Upper lobe of left lung (tissue), 4 donors: ENCODE measurements around the gene EPHA8.

ENCODE experiments used
- EP300 ChIP-seq, 4 donors: sonication (generic); formaldehyde crosslinking; IDR thresholded peaks; one replicate each; pipeline ENCODE4 v1.5.1; 2017; ENCODE audit warnings: antibody characterized with exemption in 4 of 4, control low read depth in 2 of 4
- POLR2A ChIP-seq, 4 donors: fragments of 450-650 bp; IDR thresholded peaks; one replicate each; pipeline ENCODE4 v1.5.1; 2016 to 2017; ENCODE audit warnings: antibody characterized with exemption in 4 of 4, mild to moderate bottlenecking in 2 of 4
- POLR2AphosphoS5 ChIP-seq, 2 donors: sonication (generic); formaldehyde crosslinking; IDR thresholded peaks; one replicate each; pipeline ENCODE4 v1.5.1; 2017; ENCODE audit warnings: antibody characterized with exemption in 2 of 2
- TF ChIP-seq, protein P1 (sequence below), 6 experiments: fragments of 450-650 bp in 4 of 6; fragments of 200-600 bp in 2 of 6; sonication (generic) in 2 of 6; IDR thresholded peaks; one replicate each; pipeline ENCODE4 v1.5.1; 2016 to 2019; ENCODE audit warnings: antibody characterized with exemption in 6 of 6

DNA sequence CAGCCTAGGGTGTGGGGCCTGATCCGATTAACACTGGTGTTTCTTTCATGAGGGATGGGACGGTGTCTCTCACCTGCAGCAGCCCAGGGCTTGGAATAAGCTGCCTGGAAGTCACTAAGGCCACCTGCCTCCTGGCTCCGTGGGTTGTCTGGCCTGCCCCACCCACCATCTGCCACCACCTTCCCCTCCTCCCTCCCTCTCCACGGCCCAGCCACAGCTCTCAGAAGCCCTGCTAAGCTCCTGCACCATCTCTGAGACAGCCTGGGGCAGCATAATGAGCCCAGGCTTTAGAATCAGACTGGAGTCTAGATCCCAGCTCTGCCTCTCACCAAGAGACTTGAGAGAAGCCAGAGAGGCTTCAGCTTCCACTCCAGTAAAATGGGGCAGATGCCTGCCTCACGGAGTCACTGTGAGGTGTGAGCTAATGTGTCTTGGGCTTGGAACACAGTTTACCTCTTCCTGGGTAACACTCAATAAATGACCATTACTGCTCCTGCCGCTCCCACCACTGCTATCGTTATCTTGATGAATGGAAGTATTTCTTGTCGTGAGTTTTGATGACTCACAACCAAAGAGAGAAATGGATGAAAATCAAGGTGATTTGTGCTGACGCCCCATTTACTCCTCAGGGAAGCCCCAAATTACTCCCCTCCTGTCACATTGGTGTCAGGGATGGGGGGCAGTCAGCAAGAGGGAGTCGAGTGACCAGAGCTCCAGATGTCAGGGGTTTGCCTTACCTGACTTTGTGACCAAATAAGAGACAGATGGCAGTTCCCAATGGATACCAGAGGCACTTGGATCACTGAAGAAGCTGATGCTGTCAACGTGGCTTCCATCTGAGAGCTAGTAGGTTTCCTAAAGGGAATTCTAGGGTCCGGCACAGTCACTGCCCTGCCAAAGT is 49.6 kb downstream of the EPHA8 start:
- TF ChIP-seq EP300 (IDR thresholded peaks at IDR 0.05) = no peak
- TF ChIP-seq, protein P1, sequence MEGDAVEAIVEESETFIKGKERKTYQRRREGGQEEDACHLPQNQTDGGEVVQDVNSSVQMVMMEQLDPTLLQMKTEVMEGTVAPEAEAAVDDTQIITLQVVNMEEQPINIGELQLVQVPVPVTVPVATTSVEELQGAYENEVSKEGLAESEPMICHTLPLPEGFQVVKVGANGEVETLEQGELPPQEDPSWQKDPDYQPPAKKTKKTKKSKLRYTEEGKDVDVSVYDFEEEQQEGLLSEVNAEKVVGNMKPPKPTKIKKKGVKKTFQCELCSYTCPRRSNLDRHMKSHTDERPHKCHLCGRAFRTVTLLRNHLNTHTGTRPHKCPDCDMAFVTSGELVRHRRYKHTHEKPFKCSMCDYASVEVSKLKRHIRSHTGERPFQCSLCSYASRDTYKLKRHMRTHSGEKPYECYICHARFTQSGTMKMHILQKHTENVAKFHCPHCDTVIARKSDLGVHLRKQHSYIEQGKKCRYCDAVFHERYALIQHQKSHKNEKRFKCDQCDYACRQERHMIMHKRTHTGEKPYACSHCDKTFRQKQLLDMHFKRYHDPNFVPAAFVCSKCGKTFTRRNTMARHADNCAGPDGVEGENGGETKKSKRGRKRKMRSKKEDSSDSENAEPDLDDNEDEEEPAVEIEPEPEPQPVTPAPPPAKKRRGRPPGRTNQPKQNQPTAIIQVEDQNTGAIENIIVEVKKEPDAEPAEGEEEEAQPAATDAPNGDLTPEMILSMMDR (IDR thresholded peaks at IDR 0.05) = no peak
- TF ChIP-seq POLR2A (IDR thresholded peaks at IDR 0.05) = no peak
- TF ChIP-seq POLR2AphosphoS5 (IDR thresholded peaks at IDR 0.05) = no peak
